Activated CD4-positive, alpha-beta T cell treated with anti-CD3 and anti-CD28 coated beads, Interleukin-2, amount 10 ng/mL, durations not matched to agents 24 days and 14 days (primary cell): ENCODE measurements around the gene XG. TPM values are rescaled to one million over a fixed set of nuclear protein-coding genes. Genes with fewer than 3 reads are reported as not detected.
"Not testable (repeated sequence)": the region's sequence is repeated elsewhere in the genome, so short reads cannot be mapped to it uniquely, and the experiment has no call there.

ENCODE experiments used
- DNase-seq: peaks from one replicate; pipeline ENCODE4 v3.0.0; 2022
- H3K27ac Mint-ChIP-seq: one replicate; pipeline ENCODE4 v1.8.0; 2022; ENCODE audit warnings: mild to moderate bottlenecking, mixed read lengths
- H3K27me3 Mint-ChIP-seq: one replicate; pipeline ENCODE4 v1.8.0; 2022; ENCODE audit warnings: mixed read lengths
- H3K36me3 Mint-ChIP-seq: one replicate; pipeline ENCODE4 v1.8.0; 2022; ENCODE audit warnings: low read depth, mild to moderate bottlenecking, mixed read lengths
- H3K4me1 Mint-ChIP-seq: one replicate; pipeline ENCODE4 v1.8.0; 2021; ENCODE audit warnings: mixed read lengths
- H3K4me3 Mint-ChIP-seq: one replicate; pipeline ENCODE4 v1.8.0; 2022; ENCODE audit warnings: mild to moderate bottlenecking, moderate library complexity, mixed read lengths
- H3K9me3 Mint-ChIP-seq: one replicate; pipeline ENCODE4 v1.8.0; 2021; ENCODE audit warnings: mixed read lengths
- intact Hi-C: fragments of 100-400 bp; cut with micrococcal nuclease; formaldehyde crosslinking; loops from one replicate; pipeline ENCODE4 v1.15.1; 2023
- total RNA-seq: library from RNA; stranded (reverse); gene quantifications from 2 replicates; pipeline ENCODE4 v1.2.3, GENCODE V29; 2022

XG gene
- total RNA-seq, 1 donor from 2014 or later = not detected

DNA sequence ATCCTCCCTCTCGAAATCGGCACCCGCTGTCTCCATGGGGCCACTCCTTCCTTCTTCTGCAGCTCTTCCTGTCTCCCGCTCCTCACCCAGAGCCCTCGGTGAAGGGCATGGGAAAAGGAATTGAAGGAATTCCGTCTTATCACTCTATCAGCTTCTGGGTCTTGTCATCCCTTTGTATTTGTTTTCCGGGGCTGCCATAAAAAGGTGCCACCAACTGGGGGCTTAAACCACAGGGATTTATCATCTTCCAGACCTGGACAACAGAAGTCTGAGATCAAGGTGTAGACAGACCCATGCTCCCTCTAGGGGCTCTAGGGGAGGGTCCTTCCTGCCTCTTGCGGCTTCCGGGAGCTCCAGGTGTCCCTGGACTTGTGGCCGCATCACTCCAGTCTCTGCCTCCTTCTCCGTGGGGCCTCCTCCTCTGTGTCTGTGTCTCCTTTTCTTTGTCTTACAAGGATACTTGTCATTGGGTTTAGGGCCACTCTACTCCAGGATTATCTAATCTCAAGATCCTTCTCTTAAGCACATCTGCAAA lies 36.7 kb upstream of the XG start:
- intact Hi-C loops = no loop called here
- DNase-seq = no peak
- H3K4me3 Mint-ChIP-seq = peak overlapping the region; percentile 51
- H3K9me3 Mint-ChIP-seq = peaks cover 11% of the 10 kb centered on the region
- no peaks in the 10 kb centered on the region for H3K27me3 Mint-ChIP-seq
- H3K27ac Mint-ChIP-seq = peak overlapping the region; percentile 91
- peaks cover 62% of the 10 kb centered on the region for H3K36me3 Mint-ChIP-seq
- H3K4me1 Mint-ChIP-seq = peaks cover 60% of the 10 kb centered on the region

DNA sequence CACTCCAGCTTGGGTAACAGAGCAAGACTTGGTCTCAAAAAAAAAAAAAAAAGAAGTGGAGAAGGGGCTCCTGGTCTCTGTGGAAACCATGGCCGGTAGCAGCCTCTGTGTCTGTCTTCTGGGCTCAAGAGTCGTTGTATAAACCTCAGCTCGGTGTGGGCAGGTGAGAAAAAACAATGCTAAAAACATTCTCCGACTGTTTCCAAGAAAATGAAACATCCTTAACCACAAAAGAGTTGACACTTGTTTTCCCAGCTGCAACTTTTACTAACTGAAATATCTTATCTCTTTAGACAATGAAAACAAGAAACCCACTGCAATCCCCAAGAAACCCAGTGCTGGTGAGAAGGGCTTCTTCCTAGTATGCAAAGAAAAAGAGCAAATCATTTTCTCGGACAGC lies 34.5 kb upstream of the XG start:
- Mint-ChIP-seq H3K9me3 (peaks cover 11% of the 10 kb centered on the region), H3K27me3 (no peaks in the 10 kb centered on the region), H3K4me1 (peaks cover 49% of the 10 kb centered on the region), H3K27ac (peak overlapping the region; percentile 91), H3K4me3 (peak overlapping the region; percentile 57), H3K36me3 (peaks cover 71% of the 10 kb centered on the region)
- DNase-seq = no peak
- intact Hi-C loops = loop anchor here (1.0 kb wide), 1 partner anchor 10 kb away; no protein-coding TSS in a partner anchor

DNA sequence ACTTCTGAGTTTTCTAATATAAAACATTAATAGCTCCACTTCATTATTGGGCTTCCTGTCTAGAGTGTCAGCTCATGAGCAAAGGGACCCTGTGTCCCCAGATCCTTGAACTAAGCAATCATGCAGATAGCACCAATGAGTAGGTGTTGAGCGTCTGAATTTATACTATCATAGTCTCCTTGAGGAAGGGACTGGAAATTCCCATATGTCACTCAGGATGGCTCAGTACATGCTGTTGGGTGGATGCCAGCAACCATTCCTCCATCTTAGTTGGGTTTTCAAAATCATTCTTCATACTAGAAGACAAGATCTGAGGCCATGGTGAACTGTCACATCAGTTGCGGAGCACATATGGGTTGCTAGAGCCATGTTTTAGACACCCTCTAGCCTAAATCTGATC lies 33.0 kb upstream of the XG start:
- H3K36me3 Mint-ChIP-seq = peaks cover 85% of the 10 kb centered on the region
- H3K9me3 Mint-ChIP-seq = peaks cover 11% of the 10 kb centered on the region
- H3K4me1 Mint-ChIP-seq = peaks cover 49% of the 10 kb centered on the region
- H3K27ac Mint-ChIP-seq = peak overlapping the region; percentile 91
- no peak overlapping the region for H3K4me3 Mint-ChIP-seq
- no peak for DNase-seq
- no peaks in the 10 kb centered on the region for H3K27me3 Mint-ChIP-seq
- intact Hi-C loops = no loop called here

DNA sequence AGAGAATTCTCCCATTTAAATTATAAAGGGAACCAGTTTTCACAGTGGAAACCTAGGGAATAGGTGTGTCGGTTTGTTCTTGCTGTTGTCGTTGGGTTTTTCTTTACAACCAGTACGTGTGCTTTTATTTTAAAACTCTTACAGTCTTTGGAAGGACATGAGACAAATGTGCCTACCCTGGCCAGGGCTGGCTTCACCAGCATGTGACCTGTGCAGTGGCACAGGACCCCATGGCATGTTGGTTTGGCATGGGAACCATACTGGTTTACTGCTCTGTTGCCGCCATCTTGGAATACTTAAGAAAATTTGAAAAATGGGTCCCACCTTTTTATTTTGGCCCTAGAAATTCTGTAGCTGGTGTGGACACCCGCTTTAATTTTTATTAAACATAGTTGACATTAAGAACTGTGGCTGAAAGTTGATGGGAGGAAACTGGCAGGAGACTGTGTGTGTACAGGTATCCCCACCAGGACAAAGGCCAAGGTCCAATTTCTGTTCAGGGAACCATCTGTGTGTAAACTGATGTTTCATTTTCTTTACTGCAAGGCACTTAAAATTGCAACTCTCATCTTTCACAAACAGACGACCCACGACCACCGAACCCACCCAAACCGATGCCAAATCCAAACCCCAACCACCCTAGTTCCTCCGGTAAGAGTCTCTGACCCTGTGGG lies 31.9 kb upstream of the XG start:
- peaks cover 83% of the 10 kb centered on the region for H3K36me3 Mint-ChIP-seq
- peaks cover 42% of the 10 kb centered on the region for H3K4me1 Mint-ChIP-seq
- H3K27me3 Mint-ChIP-seq = no peaks in the 10 kb centered on the region
- H3K4me3 Mint-ChIP-seq = no peak overlapping the region
- no peak for DNase-seq
- peak overlapping the region; percentile 60 for H3K27ac Mint-ChIP-seq
- peaks cover 11% of the 10 kb centered on the region for H3K9me3 Mint-ChIP-seq
- intact Hi-C loops = no loop called here

DNA sequence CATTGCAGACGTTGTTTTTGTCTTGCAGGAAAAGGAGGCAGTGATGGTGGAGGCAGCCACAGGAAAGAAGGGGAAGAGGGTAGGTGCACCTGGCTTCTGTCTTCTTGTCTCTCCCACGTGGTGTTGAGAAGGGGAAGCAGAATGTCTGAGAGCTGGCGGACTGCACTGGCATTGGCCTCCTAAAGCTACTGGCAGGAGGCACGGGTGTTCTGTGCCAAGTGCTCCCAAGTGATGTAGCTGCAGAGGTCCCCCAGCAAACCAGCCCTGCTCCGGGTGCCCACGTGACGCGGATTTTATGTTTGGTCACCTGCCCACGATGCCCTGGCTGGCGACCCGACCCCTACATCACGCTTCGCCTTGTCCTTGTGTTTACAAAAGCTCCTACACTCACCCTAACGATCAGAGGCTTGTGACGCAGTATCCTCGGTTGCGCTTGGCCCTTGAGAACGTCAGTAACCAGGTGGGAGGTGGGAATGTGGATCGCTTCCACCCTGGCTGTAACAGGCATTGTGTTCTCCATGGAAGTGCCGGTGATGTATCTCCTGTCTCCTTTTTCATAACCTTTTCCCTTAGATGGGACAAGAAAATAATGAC lies 28.5 kb upstream of the XG start:
- intact Hi-C loops = no loop called here
- peaks cover 13% of the 10 kb centered on the region for H3K4me1 Mint-ChIP-seq
- peaks cover 79% of the 10 kb centered on the region for H3K36me3 Mint-ChIP-seq
- peaks cover 11% of the 10 kb centered on the region for H3K9me3 Mint-ChIP-seq
- H3K27me3 Mint-ChIP-seq = no peaks in the 10 kb centered on the region
- H3K4me3 Mint-ChIP-seq = no peak overlapping the region
- no peak for DNase-seq
- H3K27ac Mint-ChIP-seq = peak overlapping the region; percentile 26

DNA sequence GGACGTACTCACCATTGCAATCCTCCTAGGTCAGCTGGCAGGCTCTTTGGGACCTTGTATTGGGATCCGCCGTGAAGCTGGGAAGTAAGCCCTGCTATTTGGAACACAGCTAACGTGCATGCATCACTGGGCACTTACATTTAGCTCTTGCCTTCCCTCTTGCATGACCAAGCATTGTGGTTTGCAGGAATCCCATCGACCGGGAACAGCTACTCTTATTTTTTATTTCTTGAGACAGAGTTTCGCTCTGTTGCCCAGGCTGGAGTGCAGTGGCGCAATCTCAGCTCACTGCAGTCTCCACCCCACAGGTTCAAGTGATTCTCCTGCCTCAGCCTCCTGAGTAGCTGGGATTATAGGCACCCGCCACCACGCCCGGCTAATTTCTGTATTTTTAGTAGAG lies 24.6 kb upstream of the XG start:
- H3K4me1 Mint-ChIP-seq, H3K27ac Mint-ChIP-seq, DNase-seq, H3K9me3 Mint-ChIP-seq, H3K27me3 Mint-ChIP-seq, intact Hi-C loops, H3K4me3 Mint-ChIP-seq: not testable (repeated sequence)
- H3K36me3 Mint-ChIP-seq = peaks cover 72% of the 10 kb centered on the region

DNA sequence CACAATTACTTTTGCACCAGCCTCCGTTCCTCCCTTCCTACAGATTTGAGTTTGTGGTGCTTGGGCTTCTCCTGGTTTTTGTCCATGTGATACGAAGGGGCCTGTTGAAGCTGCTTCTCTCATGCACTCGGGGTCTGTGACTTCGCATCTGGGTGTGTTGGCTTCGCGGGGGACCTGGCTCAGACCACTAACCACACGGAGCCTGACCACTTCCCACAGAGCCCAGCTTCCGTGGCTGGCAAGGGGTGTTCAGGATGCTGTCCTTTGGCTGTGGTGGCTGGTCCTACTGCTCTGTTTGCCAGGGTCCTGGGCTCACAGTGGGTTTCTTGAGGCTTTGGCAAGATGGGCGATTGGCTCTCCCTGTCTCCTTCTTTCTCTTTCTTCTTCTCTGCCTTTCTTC lies 19.8 kb upstream of the XG start:
- Mint-ChIP-seq H3K4me1 (peaks cover 8% of the 10 kb centered on the region), H3K27me3 (no peaks in the 10 kb centered on the region), H3K4me3 (no peak overlapping the region), H3K36me3 (peaks cover 79% of the 10 kb centered on the region), H3K27ac (peak overlapping the region; percentile 42), H3K9me3 (no peaks in the 10 kb centered on the region)
- intact Hi-C loops = no loop called here
- DNase-seq = no peak

DNA sequence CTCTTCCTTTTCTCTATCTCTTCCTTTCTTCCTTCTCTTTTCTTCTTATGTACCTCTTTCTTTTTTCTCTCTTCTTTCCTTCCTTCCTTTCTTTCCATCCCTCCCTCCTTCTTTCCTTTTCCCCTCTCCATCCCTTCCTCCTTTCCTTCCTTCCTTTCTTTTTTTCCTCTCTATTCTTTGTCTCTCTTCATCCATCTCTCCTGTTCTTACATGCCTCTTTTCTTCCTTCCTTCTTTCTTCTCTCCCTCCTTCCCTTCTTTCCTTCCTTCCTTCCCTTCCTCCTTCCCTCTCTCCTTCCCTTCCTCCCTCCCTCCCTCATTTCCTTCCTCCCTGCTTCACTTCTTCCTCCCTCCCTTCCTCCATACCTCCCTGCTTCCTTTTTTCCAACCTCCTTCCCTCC lies 19.2 kb upstream of the XG start:
- peaks cover 76% of the 10 kb centered on the region for H3K36me3 Mint-ChIP-seq
- DNase-seq = no peak
- intact Hi-C loops = no loop called here
- no peaks in the 10 kb centered on the region for H3K27me3 Mint-ChIP-seq
- no peaks in the 10 kb centered on the region for H3K9me3 Mint-ChIP-seq
- H3K27ac Mint-ChIP-seq = peak overlapping the region; percentile 42
- H3K4me3 Mint-ChIP-seq = no peak overlapping the region
- H3K4me1 Mint-ChIP-seq = peaks cover 8% of the 10 kb centered on the region

DNA sequence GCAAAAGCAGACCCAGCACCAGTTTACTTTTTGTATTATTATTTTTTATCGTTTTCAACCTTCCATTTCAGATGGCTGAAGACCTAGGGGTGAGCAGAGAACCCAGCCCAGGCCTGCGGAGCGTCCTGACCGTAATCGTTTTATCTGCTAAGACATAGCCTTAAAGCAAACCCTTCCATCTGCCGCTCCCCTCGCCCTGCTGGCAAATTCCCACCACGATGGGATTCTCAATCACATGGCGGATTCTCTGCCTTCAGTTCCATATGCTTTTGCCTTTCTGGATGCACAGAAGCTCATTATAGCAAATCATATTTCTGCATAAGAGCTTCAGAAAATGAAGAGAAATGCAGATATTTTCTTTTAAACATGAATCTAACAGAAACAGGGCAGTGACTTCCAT lies 18.6 kb upstream of the XG start:
- DNase-seq = no peak
- peaks cover 8% of the 10 kb centered on the region for H3K4me1 Mint-ChIP-seq
- intact Hi-C loops = no loop called here
- H3K27ac Mint-ChIP-seq = peak overlapping the region; percentile 42
- no peak overlapping the region for H3K4me3 Mint-ChIP-seq
- H3K9me3 Mint-ChIP-seq = no peaks in the 10 kb centered on the region
- H3K36me3 Mint-ChIP-seq = peaks cover 75% of the 10 kb centered on the region
- no peaks in the 10 kb centered on the region for H3K27me3 Mint-ChIP-seq

DNA sequence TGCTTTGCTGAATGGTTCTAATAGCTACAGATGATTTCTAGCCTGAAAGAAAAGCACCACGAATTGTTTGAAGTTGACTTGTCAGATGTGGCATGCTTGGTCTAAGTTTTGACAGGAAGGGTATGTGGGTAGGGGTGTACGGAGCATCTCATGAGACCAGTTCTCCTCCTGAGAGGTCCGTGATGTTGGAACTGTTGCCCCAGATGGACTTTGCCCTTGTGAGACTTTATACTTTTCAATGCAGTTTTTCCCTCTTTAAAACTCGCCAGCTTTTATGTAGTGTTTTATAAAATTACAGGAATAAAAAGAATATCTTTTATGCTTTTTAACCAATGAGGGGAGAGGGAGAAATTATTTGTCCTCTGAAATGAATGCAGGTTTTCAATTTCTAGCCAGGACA lies 16.6 kb upstream of the XG start:
- H3K4me1 Mint-ChIP-seq = peaks cover 8% of the 10 kb centered on the region
- intact Hi-C loops = no loop called here

DNA sequence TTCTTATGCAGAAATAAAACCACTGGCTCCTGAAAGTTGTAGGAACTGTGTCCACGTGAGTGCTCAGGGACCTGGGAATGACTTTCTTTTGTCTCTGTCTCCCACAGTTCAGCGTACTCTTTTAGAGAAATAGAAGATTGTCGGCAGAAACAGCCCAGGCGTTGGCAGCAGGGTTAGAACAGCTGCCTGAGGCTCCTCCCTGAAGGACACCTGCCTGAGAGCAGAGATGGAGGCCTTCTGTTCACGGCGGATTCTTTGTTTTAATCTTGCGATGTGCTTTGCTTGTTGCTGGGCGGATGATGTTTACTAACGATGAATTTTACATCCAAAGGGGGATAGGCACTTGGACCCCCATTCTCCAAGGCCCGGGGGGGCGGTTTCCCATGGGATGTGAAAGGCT lies 11.2 kb upstream of the XG start:
- Mint-ChIP-seq H3K9me3 (no peaks in the 10 kb centered on the region), H3K27me3 (no peaks in the 10 kb centered on the region), H3K4me1 (peaks cover 3% of the 10 kb centered on the region), H3K27ac (no peak overlapping the region), H3K36me3 (peaks cover 54% of the 10 kb centered on the region), H3K4me3 (no peak overlapping the region)
- intact Hi-C loops = no loop called here
- no peak for DNase-seq

More for the DNA sequence above, 16.6 kb upstream of the XG start:
- Mint-ChIP-seq H3K4me3 (no peak overlapping the region), H3K27ac (no peak overlapping the region), H3K27me3 (no peaks in the 10 kb centered on the region), H3K36me3 (peaks cover 70% of the 10 kb centered on the region), H3K9me3 (no peaks in the 10 kb centered on the region)
- DNase-seq = no peak

DNA sequence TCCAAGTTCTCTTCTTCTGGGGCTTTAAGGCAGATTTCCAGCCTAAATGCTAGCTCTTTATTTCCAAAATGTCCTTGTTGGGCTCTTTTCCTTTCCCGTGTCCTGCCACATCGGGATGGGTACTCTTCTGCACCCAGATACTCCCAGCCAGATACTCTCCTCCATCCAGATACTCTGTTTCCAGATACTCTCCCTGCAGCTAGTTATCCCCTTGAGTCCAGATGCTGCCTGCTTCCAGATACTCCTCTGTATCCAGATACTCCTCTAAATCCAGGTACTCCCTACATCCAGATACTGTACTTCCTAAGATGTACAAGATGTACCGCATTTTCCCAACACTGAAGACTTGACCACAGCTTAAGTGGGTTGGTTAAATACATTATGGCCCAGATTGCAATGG lies 10.5 kb upstream of the XG start:
- H3K27me3 Mint-ChIP-seq = no peaks in the 10 kb centered on the region
- H3K36me3 Mint-ChIP-seq = peaks cover 49% of the 10 kb centered on the region
- H3K4me3 Mint-ChIP-seq = no peak overlapping the region
- no peak for DNase-seq
- no peaks in the 10 kb centered on the region for H3K9me3 Mint-ChIP-seq
- intact Hi-C loops = no loop called here
- peak overlapping the region; percentile 26 for H3K27ac Mint-ChIP-seq
- peaks cover 6% of the 10 kb centered on the region for H3K4me1 Mint-ChIP-seq

DNA sequence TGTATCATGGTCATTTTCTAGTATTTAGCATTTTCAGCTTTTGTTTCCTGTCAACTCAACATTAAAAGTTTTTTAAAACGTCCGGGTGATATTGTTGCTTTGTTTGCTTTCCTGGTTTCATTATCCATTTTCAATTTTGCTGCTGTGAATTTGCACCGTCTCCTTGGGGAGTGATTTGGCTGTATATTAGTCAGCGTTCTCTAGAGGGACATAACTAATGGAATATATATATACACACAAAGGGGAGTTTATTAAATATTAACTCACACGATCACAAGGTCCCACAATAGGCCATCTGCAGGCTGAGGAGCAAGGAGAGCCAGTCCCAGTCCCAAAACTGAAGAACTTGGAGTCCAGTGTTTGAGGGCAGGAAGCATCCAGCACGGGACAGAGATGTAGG lies 5.6 kb upstream of the XG start:
- H3K4me3 Mint-ChIP-seq, H3K4me1 Mint-ChIP-seq, H3K27me3 Mint-ChIP-seq, H3K9me3 Mint-ChIP-seq, DNase-seq, intact Hi-C loops: not testable (repeated sequence)
- Mint-ChIP-seq H3K27ac (peak overlapping the region; percentile 20), H3K36me3 (peaks cover 20% of the 10 kb centered on the region)

DNA sequence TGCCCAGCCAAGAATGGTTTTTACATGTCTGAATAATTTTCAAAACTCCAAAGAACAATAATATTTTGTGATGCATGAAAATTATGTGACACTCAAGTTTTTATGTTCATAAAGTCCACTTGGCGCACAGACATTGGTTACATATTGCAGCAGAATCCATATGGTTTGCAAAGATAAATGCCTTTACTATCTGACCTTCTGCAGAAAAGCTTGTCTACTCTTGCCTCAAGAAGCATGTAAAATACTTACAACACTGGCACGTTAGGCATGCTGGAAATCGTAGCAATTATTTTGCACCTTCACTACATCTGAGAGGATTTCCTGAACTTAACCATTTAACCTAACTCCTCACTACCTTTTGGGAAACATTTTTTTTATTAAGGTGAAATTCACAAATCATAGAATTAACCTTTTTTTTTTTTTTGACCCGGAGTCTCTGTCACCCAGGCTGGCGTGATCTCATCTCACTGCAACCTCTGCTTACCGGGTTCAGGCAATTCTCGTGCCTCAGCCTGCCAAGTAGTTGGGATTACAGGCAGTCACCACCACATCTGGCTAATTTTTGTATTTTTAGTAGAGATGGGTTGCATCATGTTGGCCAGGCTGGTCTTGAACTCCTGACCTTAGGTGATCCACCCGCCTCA lies 3.5 kb upstream of the XG start:
- H3K4me3 Mint-ChIP-seq = no peak overlapping the region
- intact Hi-C loops = no loop called here
- peaks cover 4% of the 10 kb centered on the region for H3K27me3 Mint-ChIP-seq
- no peaks in the 10 kb centered on the region for H3K9me3 Mint-ChIP-seq
- no peak for DNase-seq
- peaks cover 8% of the 10 kb centered on the region for H3K36me3 Mint-ChIP-seq
- H3K4me1 Mint-ChIP-seq = peaks cover 2% of the 10 kb centered on the region
- H3K27ac Mint-ChIP-seq = no peak overlapping the region
